ENCODE data around the gene COL4A4.

DNA sequence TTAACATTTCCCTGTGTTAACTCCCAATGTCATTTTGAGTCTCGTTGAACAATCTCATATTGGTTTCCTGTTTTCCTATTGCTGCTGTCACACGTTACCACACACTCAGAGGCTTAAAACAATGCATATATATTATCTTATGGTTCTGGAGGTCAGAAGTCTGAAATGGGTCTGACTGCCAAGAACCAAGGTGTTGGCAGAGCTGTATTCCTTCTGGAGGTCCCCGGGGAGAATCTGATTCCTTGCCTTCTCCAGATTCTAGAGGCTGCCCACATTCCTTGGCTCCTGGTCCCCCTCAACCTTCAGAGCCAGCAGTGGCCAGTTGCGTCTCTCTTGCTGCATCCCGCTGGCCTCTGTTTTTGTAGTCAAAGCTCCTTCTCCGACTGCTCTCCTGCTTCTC is 17.5 kb downstream of the COL4A4 start:
- TF ChIP-seq, protein P1, sequence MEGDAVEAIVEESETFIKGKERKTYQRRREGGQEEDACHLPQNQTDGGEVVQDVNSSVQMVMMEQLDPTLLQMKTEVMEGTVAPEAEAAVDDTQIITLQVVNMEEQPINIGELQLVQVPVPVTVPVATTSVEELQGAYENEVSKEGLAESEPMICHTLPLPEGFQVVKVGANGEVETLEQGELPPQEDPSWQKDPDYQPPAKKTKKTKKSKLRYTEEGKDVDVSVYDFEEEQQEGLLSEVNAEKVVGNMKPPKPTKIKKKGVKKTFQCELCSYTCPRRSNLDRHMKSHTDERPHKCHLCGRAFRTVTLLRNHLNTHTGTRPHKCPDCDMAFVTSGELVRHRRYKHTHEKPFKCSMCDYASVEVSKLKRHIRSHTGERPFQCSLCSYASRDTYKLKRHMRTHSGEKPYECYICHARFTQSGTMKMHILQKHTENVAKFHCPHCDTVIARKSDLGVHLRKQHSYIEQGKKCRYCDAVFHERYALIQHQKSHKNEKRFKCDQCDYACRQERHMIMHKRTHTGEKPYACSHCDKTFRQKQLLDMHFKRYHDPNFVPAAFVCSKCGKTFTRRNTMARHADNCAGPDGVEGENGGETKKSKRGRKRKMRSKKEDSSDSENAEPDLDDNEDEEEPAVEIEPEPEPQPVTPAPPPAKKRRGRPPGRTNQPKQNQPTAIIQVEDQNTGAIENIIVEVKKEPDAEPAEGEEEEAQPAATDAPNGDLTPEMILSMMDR (IDR thresholded peaks at IDR 0.05) = no peak
- TF ChIP-seq POLR2A (IDR thresholded peaks at IDR 0.05) = no peak

Data from esophagus squamous epithelium (tissue), 4 donors.